GM20431 (cell line): ENCODE measurements around the gene SARDH.

ENCODE experiments used
- in situ Hi-C: fragments of 300-500 bp; cut with MseI, MboI; formaldehyde crosslinking; loops from one replicate; pipeline ENCODE4 v1.15.0; 2020; ENCODE audit warnings: low sequenced_read_pairs; ENCODE audit not compliant: unreplicated experiment

The SARDH gene, protein sequence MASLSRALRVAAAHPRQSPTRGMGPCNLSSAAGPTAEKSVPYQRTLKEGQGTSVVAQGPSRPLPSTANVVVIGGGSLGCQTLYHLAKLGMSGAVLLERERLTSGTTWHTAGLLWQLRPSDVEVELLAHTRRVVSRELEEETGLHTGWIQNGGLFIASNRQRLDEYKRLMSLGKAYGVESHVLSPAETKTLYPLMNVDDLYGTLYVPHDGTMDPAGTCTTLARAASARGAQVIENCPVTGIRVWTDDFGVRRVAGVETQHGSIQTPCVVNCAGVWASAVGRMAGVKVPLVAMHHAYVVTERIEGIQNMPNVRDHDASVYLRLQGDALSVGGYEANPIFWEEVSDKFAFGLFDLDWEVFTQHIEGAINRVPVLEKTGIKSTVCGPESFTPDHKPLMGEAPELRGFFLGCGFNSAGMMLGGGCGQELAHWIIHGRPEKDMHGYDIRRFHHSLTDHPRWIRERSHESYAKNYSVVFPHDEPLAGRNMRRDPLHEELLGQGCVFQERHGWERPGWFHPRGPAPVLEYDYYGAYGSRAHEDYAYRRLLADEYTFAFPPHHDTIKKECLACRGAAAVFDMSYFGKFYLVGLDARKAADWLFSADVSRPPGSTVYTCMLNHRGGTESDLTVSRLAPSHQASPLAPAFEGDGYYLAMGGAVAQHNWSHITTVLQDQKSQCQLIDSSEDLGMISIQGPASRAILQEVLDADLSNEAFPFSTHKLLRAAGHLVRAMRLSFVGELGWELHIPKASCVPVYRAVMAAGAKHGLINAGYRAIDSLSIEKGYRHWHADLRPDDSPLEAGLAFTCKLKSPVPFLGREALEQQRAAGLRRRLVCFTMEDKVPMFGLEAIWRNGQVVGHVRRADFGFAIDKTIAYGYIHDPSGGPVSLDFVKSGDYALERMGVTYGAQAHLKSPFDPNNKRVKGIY

DNA sequence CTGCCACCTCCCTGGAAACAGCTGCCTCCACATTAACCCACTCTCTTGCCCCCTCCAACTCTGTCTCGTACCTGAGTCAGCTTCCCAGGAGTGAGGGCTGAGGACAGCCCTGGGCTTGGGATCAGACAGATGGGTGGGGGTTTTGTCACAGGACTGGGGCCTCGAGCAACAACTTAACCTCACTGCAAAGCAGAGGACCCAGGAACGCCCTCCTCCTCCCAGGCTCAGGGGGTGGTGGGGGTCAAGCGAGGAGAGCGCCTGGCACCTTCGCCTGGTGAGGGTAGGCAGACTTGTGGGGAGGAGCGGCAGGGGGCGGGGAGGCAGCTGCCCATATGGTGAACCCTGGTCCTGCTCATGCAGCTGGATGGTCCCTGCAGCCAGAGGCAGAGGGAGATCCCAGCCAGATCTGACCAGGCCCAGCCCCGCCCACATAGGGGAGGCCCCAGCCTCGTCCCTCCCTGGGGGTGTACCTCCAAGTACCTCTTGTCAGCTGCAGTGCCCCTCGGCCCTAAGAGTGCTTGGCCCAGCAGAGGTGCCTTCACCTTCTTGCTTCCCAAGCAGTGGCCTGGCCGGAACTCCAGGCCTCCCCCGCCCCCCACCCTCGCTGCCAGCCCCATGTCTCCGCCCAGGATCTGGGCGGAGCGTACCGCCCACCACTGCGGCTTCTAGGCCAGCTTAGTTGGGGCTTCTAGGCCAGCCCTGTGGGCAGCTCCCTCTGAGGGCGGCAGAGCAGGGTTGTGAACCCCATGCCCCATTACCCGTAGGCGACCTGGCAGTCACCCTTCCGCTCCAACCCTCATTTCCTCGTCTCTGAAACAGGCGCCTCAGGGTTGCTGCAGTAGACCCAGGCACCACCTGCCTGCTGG lies at the start of gene SARDH:
SARDH (minus strand) TSS at position 579 of the 866 bp plus-strand sequence. CDS start 4,179 bp downstream, outside the sequence.
- in situ Hi-C loops = no loop called here

DNA sequence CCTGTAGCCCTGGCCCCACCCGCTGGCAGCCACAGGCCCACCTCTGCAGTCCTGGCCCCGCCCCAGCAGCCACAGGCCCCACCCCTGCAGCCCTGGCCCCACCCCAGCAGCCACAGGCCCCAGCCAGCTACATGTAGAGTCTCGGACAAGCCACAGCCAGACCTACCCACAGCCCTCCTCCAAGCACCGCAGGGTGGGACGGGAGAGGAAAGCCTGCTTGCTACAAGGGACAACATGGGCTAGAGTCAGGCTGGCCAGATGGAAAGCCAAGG lies 49.5 kb upstream of the SARDH start:
- in situ Hi-C loops = no loop called here

- in situ Hi-C loops = no loop called here
Observed at GRCh38 chr9:133786907-133787753, 49.0 kb upstream of the SARDH start.

- in situ Hi-C loops = no loop called here
Observed at GRCh38 chr9:133786371-133786753, 48.2 kb upstream of the SARDH start.

DNA sequence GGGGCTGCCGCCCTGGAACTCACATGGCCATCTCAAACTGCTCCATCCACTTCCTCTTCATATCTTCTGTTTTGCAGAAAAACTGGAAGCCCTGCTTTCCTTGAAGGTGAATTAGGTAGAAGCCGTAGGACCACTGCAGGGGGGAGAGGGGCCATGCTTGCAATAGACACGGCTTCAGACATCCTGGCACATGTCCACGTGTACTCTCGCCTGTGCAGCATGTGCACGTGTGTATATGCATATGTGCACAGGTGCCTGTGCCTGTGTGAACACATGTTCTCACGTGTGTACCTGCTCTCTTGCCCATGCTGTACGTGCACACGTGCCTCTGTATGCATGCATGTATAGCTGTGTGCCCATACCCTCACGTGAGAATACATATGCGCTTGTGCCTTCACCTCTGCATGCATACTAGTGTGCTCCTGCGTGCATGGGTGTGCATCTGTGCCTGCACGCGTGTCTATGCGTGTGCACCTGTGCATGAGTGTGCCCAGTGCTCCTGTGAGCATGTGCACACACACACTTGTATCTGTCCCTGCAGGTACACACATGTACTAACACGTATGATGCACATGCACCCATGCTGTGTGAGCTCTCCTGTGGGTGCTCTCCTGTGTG lies 47.7 kb upstream of the SARDH start:
- in situ Hi-C loops = no loop called here

- in situ Hi-C loops = no loop called here
Observed at GRCh38 chr9:133784731-133785561, 46.8 kb upstream of the SARDH start.

- in situ Hi-C loops = no loop called here
Observed at GRCh38 chr9:133783331-133783731, 45.2 kb upstream of the SARDH start.

DNA sequence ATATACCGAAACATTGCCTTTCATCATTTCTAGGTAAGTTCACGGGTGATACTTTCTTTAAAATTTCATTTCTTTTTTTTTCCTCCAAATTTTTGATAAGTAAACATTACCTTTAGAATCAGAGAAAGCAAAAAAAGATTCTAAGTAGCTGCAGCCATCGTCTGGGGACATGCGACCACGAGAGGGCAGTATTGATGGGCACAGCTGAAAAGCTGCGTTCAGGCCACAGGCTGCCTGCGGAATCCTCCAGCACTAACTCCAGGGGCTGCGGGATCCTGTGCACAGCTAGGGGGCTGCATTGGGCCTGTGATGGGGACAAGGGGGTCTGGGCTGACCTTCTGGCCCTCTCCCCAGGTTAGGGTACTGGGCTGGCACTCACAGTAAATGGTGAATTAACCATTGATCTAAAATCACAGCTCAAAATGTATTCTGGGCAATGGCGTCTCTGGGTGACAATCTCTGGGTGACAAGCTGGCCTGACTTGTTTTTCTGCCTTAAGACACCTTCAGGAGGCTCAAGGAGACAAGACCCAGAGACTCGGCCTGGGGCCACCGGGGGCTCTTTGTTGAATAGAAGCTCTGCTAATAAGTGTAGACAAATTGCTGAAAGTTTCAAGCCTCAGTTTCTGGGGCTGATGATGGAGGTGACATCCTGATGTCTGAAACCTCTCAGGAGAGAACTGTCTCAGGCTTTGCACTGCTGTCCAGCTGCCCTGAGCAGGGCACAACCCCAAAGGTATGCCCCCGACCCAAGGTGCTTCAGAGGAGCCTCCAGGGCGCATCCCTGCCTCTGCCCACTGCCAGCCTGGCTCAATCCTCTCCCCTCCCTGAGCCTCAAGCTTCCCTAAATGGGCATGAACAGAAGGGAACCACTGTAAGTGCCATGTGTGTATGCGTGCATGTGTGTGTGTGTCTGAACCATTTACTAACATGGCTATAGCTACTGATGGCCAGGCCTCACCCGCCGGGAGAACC lies 44.3 kb upstream of the SARDH start:
- in situ Hi-C loops = no loop called here

DNA sequence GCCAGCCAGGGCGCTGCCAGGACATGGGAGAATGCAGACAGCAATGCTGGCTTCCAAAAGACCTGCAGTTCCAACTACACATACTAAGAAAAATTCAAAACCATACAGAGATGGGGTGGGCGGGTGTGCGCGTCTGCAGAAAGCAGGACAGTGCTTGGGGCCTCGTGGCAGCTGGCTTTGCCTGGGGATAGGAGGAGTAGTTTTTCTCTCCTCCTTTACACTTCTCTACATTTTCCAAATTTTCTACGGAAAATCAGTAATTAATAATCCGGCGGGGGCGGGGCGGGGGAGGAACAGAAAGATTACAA lies 43.6 kb upstream of the SARDH start:
- in situ Hi-C loops = no loop called here

DNA sequence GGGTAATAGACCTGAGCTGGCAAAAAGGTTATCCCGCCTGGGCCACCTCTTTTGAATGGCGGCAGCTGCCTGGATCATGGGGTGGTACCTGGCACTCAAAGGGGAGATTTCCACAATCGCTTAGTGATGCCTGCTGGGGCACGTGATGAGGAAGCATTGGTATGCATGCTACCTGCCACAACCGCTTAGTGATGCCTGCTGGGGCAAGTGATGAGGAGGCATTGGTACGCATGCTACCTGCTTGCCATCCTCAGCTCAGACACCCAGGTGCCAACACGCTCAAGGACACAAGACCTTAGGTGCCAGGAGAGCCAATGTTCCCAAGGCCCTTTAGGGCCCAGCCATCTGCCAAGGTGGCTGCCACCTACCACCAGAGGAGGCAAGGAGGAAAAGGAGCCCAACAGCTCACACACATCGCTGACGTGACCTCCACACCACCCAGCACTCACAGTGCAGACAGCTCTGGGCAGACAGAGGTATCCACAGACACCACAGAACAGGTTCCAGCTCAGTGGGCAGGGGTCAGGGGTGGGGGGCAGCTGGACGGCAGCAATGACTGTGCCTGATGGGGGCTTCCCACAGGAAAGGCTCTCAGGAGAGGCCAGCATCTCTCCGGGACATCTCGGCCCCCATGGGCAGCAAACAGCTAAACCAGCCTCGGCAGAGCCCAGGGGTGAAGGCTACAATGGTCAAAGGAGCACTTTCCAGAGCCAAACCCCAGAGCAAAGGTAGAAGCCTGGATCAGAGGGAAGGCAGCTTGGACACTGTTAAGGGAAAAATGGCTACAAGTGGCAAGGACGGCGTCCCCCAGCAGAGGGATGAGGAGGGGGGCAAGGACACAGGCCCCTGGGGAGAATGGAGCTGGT lies 43.0 kb upstream of the SARDH start:
- in situ Hi-C loops = no loop called here

DNA sequence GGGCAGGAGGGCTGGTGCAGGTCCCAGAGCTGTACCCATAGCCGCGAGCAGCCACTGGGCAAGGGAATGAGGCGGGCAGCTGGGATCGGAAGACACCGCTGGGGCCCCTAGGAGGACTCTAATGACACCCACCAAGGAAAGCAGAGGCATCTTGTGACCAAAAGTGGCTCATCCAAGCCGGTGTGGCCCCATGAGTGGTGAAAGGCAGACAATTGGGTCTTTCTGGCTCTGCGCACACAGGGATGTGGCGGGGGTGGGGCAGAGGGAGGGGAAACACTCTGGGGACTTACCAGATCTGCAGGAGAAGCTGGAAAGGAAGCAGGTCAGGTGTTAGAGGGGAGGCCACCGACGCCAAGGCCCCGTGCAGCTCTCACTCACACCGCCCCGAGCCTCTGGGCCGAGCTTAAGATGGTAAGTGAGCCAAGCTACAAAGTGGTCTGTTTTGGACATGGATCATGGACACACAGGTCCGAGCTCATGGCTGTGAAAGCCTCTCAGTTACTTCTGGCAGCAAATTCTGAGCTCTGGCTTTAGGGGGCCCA lies 42.3 kb upstream of the SARDH start:
- in situ Hi-C loops = no loop called here

DNA sequence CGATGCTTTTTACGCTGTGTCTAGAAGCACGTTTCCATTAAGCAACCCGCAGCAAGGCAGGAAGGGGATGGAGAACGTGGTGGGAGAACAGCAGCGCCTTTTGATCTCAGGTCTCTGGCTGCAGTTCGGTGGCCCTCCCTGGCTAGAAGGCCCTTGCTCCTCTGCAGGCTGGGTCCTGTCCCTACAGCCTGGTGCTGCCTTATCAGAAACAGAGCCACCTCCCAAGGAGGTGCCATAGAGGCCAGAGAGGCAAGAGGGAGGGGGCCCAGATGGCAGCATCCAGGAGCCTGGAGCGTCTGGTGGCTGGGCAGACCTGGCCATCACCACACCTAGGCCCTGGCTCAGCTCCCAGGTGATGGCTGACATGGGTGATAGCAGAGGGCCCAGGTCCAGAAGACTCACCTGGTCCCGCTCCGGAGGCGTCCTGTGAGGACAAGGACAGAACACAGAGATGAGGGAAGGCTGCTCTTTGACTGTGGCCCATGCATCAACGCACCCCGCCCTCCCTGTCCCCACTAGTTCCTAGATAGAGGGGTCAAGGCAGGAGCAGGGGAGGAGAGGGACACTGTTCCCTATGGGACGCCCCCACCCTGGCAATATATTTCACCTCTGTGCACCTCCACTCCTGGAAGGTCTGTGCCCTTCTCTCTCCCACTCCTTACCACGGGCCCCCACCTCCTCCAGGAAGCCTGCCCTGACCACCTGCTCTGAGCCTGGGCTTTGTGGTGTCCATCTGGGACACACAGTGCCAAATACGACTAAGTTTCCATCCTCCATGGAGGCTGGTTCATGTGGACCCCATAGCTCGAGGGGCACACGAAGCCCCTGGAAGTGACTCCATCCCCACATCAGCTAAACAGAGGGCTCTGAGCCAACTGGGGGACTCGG lies 41.6 kb upstream of the SARDH start:
- in situ Hi-C loops = no loop called here

DNA sequence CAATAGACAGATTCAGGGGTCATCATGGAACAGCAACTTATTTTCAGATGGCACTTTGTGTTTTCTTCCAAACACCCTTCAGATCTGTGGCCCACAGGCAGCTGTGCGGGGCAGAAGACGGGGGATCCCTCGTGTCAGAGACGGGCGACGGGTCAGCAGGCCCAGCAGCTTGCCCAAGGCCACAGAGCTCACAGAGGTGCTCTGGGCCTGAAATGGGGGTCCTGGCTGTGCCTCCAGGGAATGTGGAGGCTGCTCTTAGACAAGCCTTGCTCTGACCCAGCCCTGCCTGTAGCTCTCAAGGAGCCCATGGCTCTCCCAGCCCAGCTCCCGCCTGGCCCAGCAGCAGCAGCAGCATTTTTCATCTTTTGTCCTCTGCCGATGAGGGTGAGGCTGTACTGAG lies 40.9 kb upstream of the SARDH start:
- in situ Hi-C loops = no loop called here

DNA sequence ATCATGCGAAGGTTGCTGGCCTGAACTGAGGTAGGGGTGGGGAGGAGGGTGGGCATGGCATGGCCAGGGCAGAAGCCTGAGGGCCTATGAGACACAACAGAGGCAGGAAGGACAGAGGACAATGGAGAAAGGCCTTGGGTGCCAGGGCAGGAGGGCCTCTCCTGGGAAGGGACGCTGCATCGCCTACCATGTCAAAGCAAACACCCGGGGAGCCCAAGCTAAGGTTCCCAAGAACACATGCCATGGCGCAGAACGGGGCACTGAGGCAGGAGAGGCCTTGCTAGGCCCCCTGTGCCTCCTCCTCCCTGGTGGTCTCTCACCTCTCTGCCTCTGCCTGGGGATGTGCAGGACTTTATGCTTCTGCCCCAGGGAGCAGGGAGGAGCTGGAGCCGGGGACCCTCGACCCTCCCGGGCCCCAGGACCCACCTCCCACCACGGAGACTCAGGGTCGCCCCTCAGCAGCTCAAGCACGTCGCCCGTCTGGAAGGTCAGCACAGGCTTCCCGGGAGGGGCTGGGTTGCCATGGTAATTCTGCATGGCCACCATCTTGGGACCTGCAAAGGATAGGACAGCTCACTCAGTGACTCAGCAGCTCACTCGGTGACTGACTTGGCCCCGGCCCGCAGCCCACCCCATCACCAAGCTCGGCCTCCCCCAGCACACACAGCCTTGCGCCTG lies 40.3 kb upstream of the SARDH start:
- in situ Hi-C loops = no loop called here

DNA sequence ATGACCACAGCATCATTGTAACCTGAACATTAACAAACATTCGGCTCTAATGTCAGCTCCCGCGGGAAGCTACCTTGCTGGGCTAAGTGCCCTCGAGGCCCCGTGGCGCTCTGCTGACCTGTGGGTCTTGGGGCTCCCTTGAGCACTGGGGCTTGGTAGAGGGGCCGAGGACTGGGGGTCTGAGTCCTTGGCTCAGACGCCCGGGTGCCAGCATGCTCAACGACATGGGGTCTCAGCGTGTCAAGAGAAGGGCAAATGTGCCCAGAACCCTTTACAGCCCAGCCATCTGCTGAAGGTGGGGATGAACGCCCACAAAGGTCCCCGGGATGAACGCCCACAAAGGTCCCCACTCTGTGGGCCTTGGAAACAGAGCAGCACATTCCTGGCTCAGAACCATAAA lies 39.7 kb upstream of the SARDH start:
- in situ Hi-C loops = no loop called here
